Prostate gland (tissue), 2 donors: ENCODE data around the gene SDC3. TPM values are rescaled to one million over a fixed set of nuclear protein-coding genes. Genes with fewer than 3 reads are reported as not detected.
A peak's percentile ranks its signal among the peaks of the same experiment; 100 is the strongest.

Experiments
- DNase-seq: peaks from one replicate; pipeline ENCODE4 v3.0.0-alpha.2; 2019; ENCODE audit warnings: low spot score
- H3K27ac ChIP-seq, 2 donors: fragments of 200-600 bp; sonication (generic); 2 replicates each; pipeline ENCODE4 v1.5.1; 2017 to 2019
- H3K27me3 ChIP-seq: fragments of 200-600 bp; sonication (generic); replicated peaks from 2 replicates; pipeline ENCODE4 v1.5.1; 2019; ENCODE audit not compliant: insufficient read depth
- H3K36me3 ChIP-seq, 2 donors: fragments of 200-600 bp; sonication (generic); 1 replicate in 1 of 2; 2 replicates in 1 of 2; pipeline versions ENCODE4 v1.5.1 to v1.8.1; 2017 to 2019
- H3K4me1 ChIP-seq: fragments of 200-600 bp; sonication (generic); replicated peaks from 2 replicates; pipeline ENCODE4 v1.5.1; 2019
- H3K4me3 ChIP-seq, 2 donors: fragments of 200-600 bp; sonication (generic); 2 replicates each; pipeline ENCODE4 v1.5.1; 2017 to 2019
- H3K9me3 ChIP-seq: fragments of 200-600 bp; sonication (generic); 2 replicates; pipeline ENCODE4 v1.5.1; 2017
- CTCF ChIP-seq, 4 experiments: fragments of 200-600 bp in 2 of 4; fragments of 450-650 bp in 2 of 4; sonication (generic) in 2 of 4; IDR thresholded peaks; 1 replicate in 3 of 4; 2 replicates in 1 of 4; pipeline ENCODE4 v1.5.1; 2016 to 2019; ENCODE audit warnings: antibody characterized with exemption in 4 of 4, mild to moderate bottlenecking in 2 of 4, moderate library complexity in 2 of 4
- POLR2A ChIP-seq: fragments of 450-650 bp; IDR thresholded peaks from one replicate; pipeline ENCODE4 v1.6.1; 2016; ENCODE audit warnings: antibody characterized with exemption, mild to moderate bottlenecking
- POLR2AphosphoS5 ChIP-seq: sonication (generic); formaldehyde crosslinking; IDR thresholded peaks from one replicate; pipeline ENCODE4 v1.6.1; 2017; ENCODE audit warnings: antibody characterized with exemption
- WGBS: methylation state at CpG from one replicate; pipeline ENCODE4 v1.1.5; 2018; 5-methylcytosine and 5-hydroxymethylcytosine counted together
- intact Hi-C: fragments of 100-400 bp; cut with DNase I; formaldehyde crosslinking; loops from one replicate; pipeline ENCODE4 v1.14.2; 2022
- total RNA-seq, 2 donors: library from RNA; depleted of rRNA; stranded (reverse); fragments of >200 nt; gene quantifications; one replicate each; pipeline ENCODE4 v1.1.0, GENCODE V29; 2016

The SDC3 gene
- total RNA-seq, 2 donors from 2014 or later, result 25.5 to 39.6 TPM

GRCh38 chr1:30909365-30910068 is 959 bp upstream of the SDC3 start:
- intact Hi-C loops, result loop anchor here (2.0 to 5.0 kb wide), 2 partner anchors 52 to 191 kb away; no protein-coding TSS in a partner anchor
- WGBS, result 88% methylated on average over 14 of the region's 14 CpGs
- Histone ChIP-seq H3K27ac (peak overlapping the region; percentile 62 to 69), H3K27me3 (no peaks in the 10 kb centered on the region), H3K4me1 (no peaks in the 10 kb centered on the region), H3K9me3 (no peaks in the 10 kb centered on the region), H3K4me3 (peak overlapping the region in 1 of 2 donors; percentile 48), H3K36me3 (no peaks in the 10 kb centered on the region)
- TF ChIP-seq CTCF (IDR thresholded peaks at IDR 0.05), result no peak
- TF ChIP-seq POLR2A, result no peak
- no peak for TF ChIP-seq POLR2AphosphoS5
- no peak for DNase-seq

- no peak for DNase-seq
- intact Hi-C loops, result loop anchor here (2.0 kb wide), 1 partner anchor 190 kb away; no protein-coding TSS in a partner anchor
- Histone ChIP-seq H3K27ac (peak overlapping the region in 1 of 2 donors; percentile 45), H3K4me3 (peak overlapping the region; percentile 39 to 52), H3K9me3 (no peaks in the 10 kb centered on the region), H3K27me3 (no peaks in the 10 kb centered on the region), H3K4me1 (no peaks in the 10 kb centered on the region), H3K36me3 (no peaks in the 10 kb centered on the region)
- 0% methylated on average over 10 of the region's 69 CpGs for WGBS
- no peak for TF ChIP-seq POLR2AphosphoS5
- no peak for TF ChIP-seq CTCF (IDR thresholded peaks at IDR 0.05)
- no peak for TF ChIP-seq POLR2A
These were observed 252 bp downstream of the SDC3 start for GRCh38 chr1:30908316-30908695.

GRCh38 chr1:30907481-30908315 is 860 bp downstream of the SDC3 start:
- H3K27ac ChIP-seq, result peak overlapping the region; percentile 45 to 64
- intact Hi-C loops, result loop anchor here (2.0 kb wide), 1 partner anchor 189 kb away; no protein-coding TSS in a partner anchor
- H3K4me3 ChIP-seq, result peak overlapping the region; percentile 39 to 52
- 12% methylated on average over 27 of the region's 47 CpGs for WGBS
- DNase-seq, result no peak
- TF ChIP-seq POLR2A (no peak), CTCF (IDR thresholded peaks at IDR 0.05) (no peak), POLR2AphosphoS5 (no peak)
- H3K36me3 ChIP-seq, result no peaks in the 10 kb centered on the region
- peaks cover 2% of the 10 kb centered on the region for H3K4me1 ChIP-seq
- H3K27me3 ChIP-seq, result no peaks in the 10 kb centered on the region
- H3K9me3 ChIP-seq, result no peaks in the 10 kb centered on the region

GRCh38 chr1:30906631-30907441 is 1.7 kb downstream of the SDC3 start:
- Histone ChIP-seq H3K27ac (no peak overlapping the region), H3K4me1 (peaks cover 10% of the 10 kb centered on the region), H3K4me3 (peak overlapping the region in 1 of 2 donors; percentile 39), H3K27me3 (no peaks in the 10 kb centered on the region), H3K36me3 (no peaks in the 10 kb centered on the region), H3K9me3 (no peaks in the 10 kb centered on the region)
- intact Hi-C loops, result no loop called here
- TF ChIP-seq CTCF (IDR thresholded peaks at IDR 0.05) (no peak), POLR2A (no peak), POLR2AphosphoS5 (no peak)
- no peak for DNase-seq
- WGBS, result 86% methylated on average over 9 of the region's 9 CpGs
